Activated T-helper 17 cell treated with anti-CD3 and anti-CD28 coated beads, Interleukin-2, amount 50 U/mL, for 72 hours (primary cell): ENCODE data around the gene KCNJ6. TPM values are rescaled to one million over a fixed set of nuclear protein-coding genes. Genes with fewer than 3 reads are reported as not detected.
"Not testable (repeated sequence)": the region's sequence is repeated elsewhere in the genome, so short reads cannot be mapped to it uniquely, and the experiment has no call there.

Source experiments
- ATAC-seq: fragments of 150-1000 bp; cut with Tn5 transposase; replicated peaks from 2 replicates; pipeline ENCODE4 v1.10.0; 2021; ENCODE audit warnings: mild to moderate bottlenecking, moderate library complexity
- H3K27ac Mint-ChIP-seq: one replicate; pipeline ENCODE4 v1.8.0; 2022; ENCODE audit warnings: mixed read lengths
- H3K27me3 Mint-ChIP-seq: one replicate; pipeline ENCODE4 v1.8.0; 2022; ENCODE audit warnings: mixed read lengths
- H3K36me3 Mint-ChIP-seq: one replicate; pipeline ENCODE4 v1.8.0; 2022; ENCODE audit warnings: low read depth, mild to moderate bottlenecking, mixed read lengths
- H3K4me1 Mint-ChIP-seq: one replicate; pipeline ENCODE4 v1.8.0; 2022; ENCODE audit warnings: mixed read lengths
- H3K4me3 Mint-ChIP-seq: one replicate; pipeline ENCODE4 v1.8.0; 2022; ENCODE audit warnings: mild to moderate bottlenecking, mixed read lengths
- H3K9me3 Mint-ChIP-seq: one replicate; pipeline ENCODE4 v1.8.0; 2022; ENCODE audit warnings: mixed read lengths
- total RNA-seq, 2 donors: library from RNA; stranded (reverse); gene quantifications; one replicate each; pipeline ENCODE4 v1.2.3, GENCODE V29; 2022

Gene KCNJ6
- total RNA-seq, 2 donors from 2014 or later, result not detected

GRCh38 chr21:37576929-37577328 lies 339.3 kb downstream of the KCNJ6 start:
- not testable (repeated sequence) for H3K9me3 Mint-ChIP-seq, H3K4me3 Mint-ChIP-seq, H3K36me3 Mint-ChIP-seq, H3K27ac Mint-ChIP-seq, ATAC-seq, H3K27me3 Mint-ChIP-seq, H3K4me1 Mint-ChIP-seq

GRCh38 chr21:37575580-37575979 lies 340.7 kb downstream of the KCNJ6 start:
- Mint-ChIP-seq H3K4me3 (no peak overlapping the region), H3K27ac (no peak overlapping the region), H3K9me3 (peaks cover 5% of the 10 kb centered on the region), H3K27me3 (peaks cover under 1% of the 10 kb centered on the region), H3K4me1 (no peaks in the 10 kb centered on the region), H3K36me3 (no peaks in the 10 kb centered on the region)
- ATAC-seq, result no peak

GRCh38 chr21:37574751-37575150 lies 341.5 kb downstream of the KCNJ6 start:
- Mint-ChIP-seq H3K4me3 (no peak overlapping the region), H3K27ac (no peak overlapping the region), H3K36me3 (no peaks in the 10 kb centered on the region), H3K4me1 (no peaks in the 10 kb centered on the region), H3K9me3 (peaks cover 5% of the 10 kb centered on the region), H3K27me3 (no peaks in the 10 kb centered on the region)
- ATAC-seq, result no peak

- Mint-ChIP-seq H3K36me3 (no peaks in the 10 kb centered on the region), H3K4me1 (no peaks in the 10 kb centered on the region), H3K9me3 (peaks cover 1% of the 10 kb centered on the region), H3K4me3 (no peak overlapping the region), H3K27ac (no peak overlapping the region), H3K27me3 (no peaks in the 10 kb centered on the region)
- ATAC-seq, result no peak
Observed at GRCh38 chr21:37574316-37574715, 341.9 kb downstream of the KCNJ6 start.

GRCh38 chr21:37571442-37571841 lies 344.8 kb downstream of the KCNJ6 start:
- Mint-ChIP-seq H3K4me1 (no peaks in the 10 kb centered on the region), H3K27me3 (no peaks in the 10 kb centered on the region), H3K4me3 (no peak overlapping the region), H3K9me3 (no peaks in the 10 kb centered on the region), H3K36me3 (no peaks in the 10 kb centered on the region), H3K27ac (no peak overlapping the region)
- ATAC-seq, result no peak

GRCh38 chr21:37568916-37569315 lies 347.3 kb downstream of the KCNJ6 start:
- ATAC-seq, result no peak
- Mint-ChIP-seq H3K36me3 (no peaks in the 10 kb centered on the region), H3K4me1 (peaks cover 4% of the 10 kb centered on the region), H3K27ac (no peak overlapping the region), H3K9me3 (no peaks in the 10 kb centered on the region), H3K27me3 (no peaks in the 10 kb centered on the region), H3K4me3 (no peak overlapping the region)

GRCh38 chr21:37568415-37568814 lies 347.8 kb downstream of the KCNJ6 start:
- Mint-ChIP-seq H3K9me3 (no peaks in the 10 kb centered on the region), H3K4me1 (peaks cover 4% of the 10 kb centered on the region), H3K36me3 (no peaks in the 10 kb centered on the region), H3K27ac (no peak overlapping the region), H3K27me3 (no peaks in the 10 kb centered on the region), H3K4me3 (no peak overlapping the region)
- ATAC-seq, result no peak

GRCh38 chr21:37566790-37567615 lies 349.3 kb downstream of the KCNJ6 start:
- no peaks in the 10 kb centered on the region for H3K36me3 Mint-ChIP-seq
- ATAC-seq, result no peak
- H3K9me3 Mint-ChIP-seq, result no peaks in the 10 kb centered on the region
- H3K27ac Mint-ChIP-seq, result no peak overlapping the region
- H3K4me3 Mint-ChIP-seq, result no peak overlapping the region
- no peaks in the 10 kb centered on the region for H3K27me3 Mint-ChIP-seq
- H3K4me1 Mint-ChIP-seq, result peaks cover 4% of the 10 kb centered on the region

GRCh38 chr21:37565530-37566223 lies 350.6 kb downstream of the KCNJ6 start:
- H3K27me3 Mint-ChIP-seq, result no peaks in the 10 kb centered on the region
- no peak for ATAC-seq
- H3K4me3 Mint-ChIP-seq, result peak overlapping the region; percentile 91
- H3K9me3 Mint-ChIP-seq, result no peaks in the 10 kb centered on the region
- peaks cover 4% of the 10 kb centered on the region for H3K4me1 Mint-ChIP-seq
- H3K36me3 Mint-ChIP-seq, result no peaks in the 10 kb centered on the region
- peak overlapping the region; percentile 98 for H3K27ac Mint-ChIP-seq

GRCh38 chr21:37564924-37565529 lies 351.2 kb downstream of the KCNJ6 start:
- H3K4me3 Mint-ChIP-seq, result peak overlapping the region; percentile 91
- H3K4me1 Mint-ChIP-seq, result peaks cover 4% of the 10 kb centered on the region
- peak overlapping the region; percentile 98 for H3K27ac Mint-ChIP-seq
- ATAC-seq, result no peak
- no peaks in the 10 kb centered on the region for H3K36me3 Mint-ChIP-seq
- no peaks in the 10 kb centered on the region for H3K27me3 Mint-ChIP-seq
- no peaks in the 10 kb centered on the region for H3K9me3 Mint-ChIP-seq

- Mint-ChIP-seq H3K27ac (peak overlapping the region; percentile 98), H3K4me3 (peak overlapping the region; percentile 91), H3K4me1 (peaks cover 4% of the 10 kb centered on the region), H3K9me3 (no peaks in the 10 kb centered on the region), H3K27me3 (no peaks in the 10 kb centered on the region), H3K36me3 (no peaks in the 10 kb centered on the region)
- ATAC-seq, result peak; percentile 88
Observed at GRCh38 chr21:37564341-37564923, 351.8 kb downstream of the KCNJ6 start.

- Mint-ChIP-seq H3K4me1 (peaks cover 4% of the 10 kb centered on the region), H3K4me3 (peak overlapping the region; percentile 91), H3K9me3 (no peaks in the 10 kb centered on the region), H3K36me3 (no peaks in the 10 kb centered on the region), H3K27ac (peak overlapping the region; percentile 98), H3K27me3 (peaks cover under 1% of the 10 kb centered on the region)
- ATAC-seq, result peak; percentile 86
Observed at GRCh38 chr21:37563641-37564340, 352.5 kb downstream of the KCNJ6 start.

GRCh38 chr21:37562920-37563640 lies 353.2 kb downstream of the KCNJ6 start:
- Mint-ChIP-seq H3K27ac (peak overlapping the region; percentile 98), H3K27me3 (peaks cover 4% of the 10 kb centered on the region), H3K4me3 (peak overlapping the region; percentile 91), H3K9me3 (no peaks in the 10 kb centered on the region), H3K4me1 (peaks cover 4% of the 10 kb centered on the region), H3K36me3 (no peaks in the 10 kb centered on the region)
- ATAC-seq, result peak; percentile 1
